GM12878 (cell line): ENCODE data around the gene ALAS2. TPM values are rescaled to one million over a fixed set of nuclear protein-coding genes. Genes with fewer than 3 reads are reported as not detected.

Experiments
- ATAC-seq: fragments of 200-7000 bp; cut with Tn5 transposase; 3 replicates; pipeline ENCODE4 v1.9.1; 2020; ENCODE audit warnings: mild to moderate bottlenecking, moderate library complexity
- BruUV-seq: library from RNA; stranded (reverse); fragments of 400-500 nt; replicated peaks from 2 replicates; lab custom pipeline; 2021; lab: Mats Ljungman, UMichigan
- CTCF ChIA-PET: fragments of 300-600 bp; sonication (Branson Sonifier 250); formaldehyde crosslinking; extraction: SDS; loops from one replicate; lab custom pipeline; 2021; ENCODE audit warnings: inconsistent platforms; lab: Yijun Ruan, JAX
- POLR2A ChIA-PET: fragments of 350-600 bp; formaldehyde crosslinking; extraction: SDS; loops from one replicate; lab custom pipeline; 2021; ENCODE audit warnings: inconsistent platforms; lab: Charles Lee
- RAD21 ChIA-PET: fragments of 300-600 bp; sonication (Branson Sonifier 250); formaldehyde crosslinking; loops from one replicate; lab custom pipeline; 2023; ENCODE audit warnings: antibody characterized with exemption; ENCODE audit not compliant: unreplicated experiment; lab: Charles Lee
- SMC1A ChIA-PET: fragments of 300-600 bp; sonication (Branson Sonifier 250); formaldehyde crosslinking; loops from one replicate; lab custom pipeline; 2023; ENCODE audit not compliant: unreplicated experiment, uncharacterized antibody; lab: Charles Lee
- DNase-seq: peaks from one replicate; pipeline ENCODE4 v3.0.0-alpha.2; 2011; ENCODE audit warnings: low read depth, low spot score
- FAIRE-seq: peaks from 3 replicates; lab custom pipeline; 2011; peaks lifted over from hg19 to GRCh38; lab: Jason Lieb, UNC
- H2AFZ ChIP-seq: 2 replicates; pipeline ENCODE4 v1.6.0; 2011; ENCODE audit warnings: low read depth, low read length, control low read depth; ENCODE audit not compliant: control insufficient read depth
- H3K27ac ChIP-seq: 2 replicates; pipeline ENCODE4 v1.5.1; 2011; ENCODE audit warnings: control low read depth; ENCODE audit not compliant: control insufficient read depth, insufficient read depth
- H3K27me3 ChIP-seq, 2 experiments: replicated peaks in 1 of 2; 2 replicates each; pipeline versions ENCODE4 v1.6.0 to v1.6.1; 2011; ENCODE audit warnings: low read length in 1 of 2; ENCODE audit not compliant: control insufficient read depth in 2 of 2, insufficient read depth in 2 of 2
- H3K36me3 ChIP-seq, 2 experiments: 2 replicates each; pipeline ENCODE4 v1.5.1; 2011; ENCODE audit warnings: low read length in 1 of 2; ENCODE audit not compliant: control insufficient read depth in 2 of 2, insufficient read depth in 2 of 2
- H3K4me1 ChIP-seq: 2 replicates; pipeline ENCODE4 v1.6.1; 2011; ENCODE audit warnings: mild to moderate bottlenecking, low read length, moderate library complexity, mixed read lengths; ENCODE audit not compliant: control insufficient read depth, insufficient read depth
- H3K4me2 ChIP-seq: 2 replicates; pipeline ENCODE4 v1.6.0; 2011; ENCODE audit warnings: control low read depth; ENCODE audit not compliant: control insufficient read depth, insufficient read depth
- H3K4me3 ChIP-seq: fragments of 200-600 bp; sonication (generic); 2 replicates; pipeline ENCODE4 v1.5.1; 2016
- H3K79me2 ChIP-seq: 2 replicates; pipeline ENCODE4 v1.6.0; 2011; ENCODE audit warnings: low read length; ENCODE audit not compliant: control insufficient read depth, insufficient read depth
- H3K9ac ChIP-seq: 2 replicates; pipeline ENCODE4 v1.8.0; 2011; ENCODE audit warnings: low read length, control low read depth, mixed read lengths; ENCODE audit not compliant: control insufficient read depth, insufficient read depth
- H3K9me3 ChIP-seq: replicated peaks from 3 replicates; pipeline ENCODE4 v1.5.1; 2011; ENCODE audit warnings: mild to moderate bottlenecking, low read length; ENCODE audit not compliant: control insufficient read depth, insufficient read depth
- H4K20me1 ChIP-seq: 2 replicates; pipeline ENCODE4 v1.6.0; 2011; ENCODE audit not compliant: control insufficient read depth, insufficient read depth
- CBFB ChIP-seq: IDR thresholded peaks from 2 replicates; pipeline ENCODE4 v1.6.1; 2016; ENCODE audit warnings: antibody characterized with exemption, low read depth
- CHD2 ChIP-seq: IDR thresholded peaks from 2 replicates; pipeline ENCODE4 v1.6.1; 2011; ENCODE audit warnings: low read depth, low read length, improper control_type of control experiment, borderline replicate concordance
- EP300 ChIP-seq, 2 experiments: fragments of 150-350 bp in 1 of 2; IDR thresholded peaks; 2 replicates each; pipeline ENCODE4 v1.6.1; 2011 to 2012; ENCODE audit warnings: low read depth in 2 of 2, low read length in 2 of 2, borderline replicate concordance in 1 of 2, improper control_type of control experiment in 1 of 2, inconsistent platforms in 1 of 2; ENCODE audit not compliant: control insufficient read depth in 1 of 2
- HCFC1 ChIP-seq: fragments of 150-350 bp; IDR thresholded peaks from 2 replicates; pipeline ENCODE4 v1.6.1; 2014; ENCODE audit warnings: low read length
- MEF2A ChIP-seq: IDR thresholded peaks from 2 replicates; pipeline ENCODE4 v1.6.1; 2011; ENCODE audit warnings: low read depth, mild to moderate bottlenecking, low read length, moderate library complexity; ENCODE audit not compliant: insufficient read depth
- MLLT1 ChIP-seq: fragments of 450-650 bp; IDR thresholded peaks from 2 replicates; pipeline ENCODE4 v1.6.1; 2016; ENCODE audit warnings: mild to moderate bottlenecking
- MTA2 ChIP-seq: fragments of 450-650 bp; IDR thresholded peaks from 2 replicates; pipeline ENCODE4 v1.6.1; 2016; ENCODE audit warnings: low read depth, mild to moderate bottlenecking, moderate library complexity
- NFYA ChIP-seq: IDR thresholded peaks from 2 replicates; pipeline ENCODE4 v1.6.1; 2011; ENCODE audit warnings: low read depth, mild to moderate bottlenecking, low read length, improper control_type of control experiment, borderline replicate concordance
- PAX8 ChIP-seq: fragments of 450-650 bp; IDR thresholded peaks from 2 replicates; pipeline ENCODE4 v1.6.1; 2017; ENCODE audit warnings: mild to moderate bottlenecking, moderate library complexity
- POLR2A ChIP-seq: IDR thresholded peaks from 2 replicates; pipeline ENCODE4 v1.6.1; 2011; ENCODE audit warnings: low read depth, mild to moderate bottlenecking, low read length
- RBBP5 ChIP-seq: fragments of 200-600 bp; sonication (generic); conservative IDR thresholded peaks from 2 replicates; pipeline ENCODE4 v1.6.1; 2016
- SMAD5 ChIP-seq: IDR thresholded peaks from 2 replicates; pipeline ENCODE4 v1.6.1; 2016; ENCODE audit warnings: antibody characterized with exemption, low read depth
- ZNF274 ChIP-seq: IDR thresholded peaks from one replicate; pipeline ENCODE4 v1.8.0; 2011; ENCODE audit not compliant: insufficient read length, insufficient read depth
- ZNF687 ChIP-seq: fragments of 450-650 bp; IDR thresholded peaks from 2 replicates; pipeline ENCODE4 v1.6.1; 2017; ENCODE audit warnings: mild to moderate bottlenecking, moderate library complexity
- WGBS: methylation state at CpG from one replicate; pipeline ENCODE4 v1.1.6; 2016; ENCODE audit warnings: low lambda C conversion rate; ENCODE audit not compliant: insufficient replicate concordance, insufficient coverage; ENCODE audit errors: missing lambda C conversion rate; 5-methylcytosine and 5-hydroxymethylcytosine counted together
- in situ Hi-C: fragments of 300-500 bp; cut with MboI; formaldehyde crosslinking; loops from 9 replicates; pipeline ENCODE4 v1.14.3; 2018; ENCODE audit warnings: mixed read lengths
- intact Hi-C: fragments of 100-400 bp; cut with micrococcal nuclease; formaldehyde crosslinking; loops from one replicate; pipeline ENCODE4 v1.14.2; 2022; ENCODE audit not compliant: unreplicated experiment
- polyA plus RNA-seq, 11 experiments: library from polyadenylated mRNA; depleted of rRNA in 4 of 11; unstranded in 6 of 11; stranded (reverse) in 5 of 11; fragments of >200 nt; fragmentation: Nextera tagmentation in 4 of 11; fragmentation: Illumina TruSeq in 1 of 11; extraction: Ambion mirVana in 4 of 11; extraction: Trizol in 1 of 11; gene quantifications; 1 replicate in 1 of 11; 2 replicates in 10 of 11; pipeline versions ENCODE4 v1.2.1 to v1.2.3, GENCODE V29; 2011 to 2016; ENCODE audit warnings: inconsistent platforms in 2 of 11, missing spikeins in 2 of 11, low read depth in 1 of 11
- total RNA-seq, 4 experiments: library from RNA; depleted of rRNA in 3 of 4; stranded (reverse); fragments of >200 nt in 3 of 4; fragmentation: Illumina TruSeq in 1 of 4; extraction: Trizol in 1 of 4; gene quantifications; 2 replicates each; pipeline versions ENCODE4 v1.2.1 to v1.2.3, GENCODE V29; 2013 to 2021
- TF ChIP-seq, protein P1 (sequence below): IDR thresholded peaks from 2 replicates; pipeline ENCODE4 v1.6.1; 2011; ENCODE audit warnings: low read depth, low read length, improper control_type of control experiment, borderline replicate concordance

ALAS2 gene
- total and polyA plus RNA-seq, 10 of the 15 experiments (the other 5 are each of a cell fraction or from before 2014, with no cell fraction given) = not detected

GRCh38 chrX:55004231-55004630 lies 26.5 kb downstream of the ALAS2 start (continued):
- TF ChIP-seq, protein P1, sequence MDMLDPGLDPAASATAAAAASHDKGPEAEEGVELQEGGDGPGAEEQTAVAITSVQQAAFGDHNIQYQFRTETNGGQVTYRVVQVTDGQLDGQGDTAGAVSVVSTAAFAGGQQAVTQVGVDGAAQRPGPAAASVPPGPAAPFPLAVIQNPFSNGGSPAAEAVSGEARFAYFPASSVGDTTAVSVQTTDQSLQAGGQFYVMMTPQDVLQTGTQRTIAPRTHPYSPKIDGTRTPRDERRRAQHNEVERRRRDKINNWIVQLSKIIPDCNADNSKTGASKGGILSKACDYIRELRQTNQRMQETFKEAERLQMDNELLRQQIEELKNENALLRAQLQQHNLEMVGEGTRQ = no peak
- TF ChIP-seq MTA2 (no peak), EP300 (IDR thresholded peaks at IDR 0.05; ENCODE audit: borderline replicate concordance in 1 of 2, control insufficient read depth in 1 of 2, low read depth in 2 of 2, low read length in 2 of 2) (no peak), CHD2 (no peak), ZNF274 (no peak)

- H3K27ac ChIP-seq = peak within 1 kb of the TSS; percentile 95
- FAIRE-seq (peak; percentile 82), ATAC-seq (peak; percentile 95), DNase-seq (peak; percentile 61)
- H3K79me2 ChIP-seq = peaks cover 18% of the 10 kb centered on the region
- RAD21 ChIA-PET = interaction anchor here (1.1 to 1.7 kb wide), 3 partner anchors 342 to 956 kb away, joined by 3 to 7 read pairs (median 4); partner anchors contain the start of gene PHF8
- no peaks in the 10 kb centered on the region; the same call in 1 of the 2 replicates for H3K4me1 ChIP-seq
- SMC1A ChIA-PET = interaction anchor here (0.7 to 2.6 kb wide), 8 partner anchors 10 to 955 kb away, joined by 3 to 9 read pairs (median 3); partner anchors contain the start of gene PHF8
- no peaks in the 10 kb centered on the region for H3K27me3 ChIP-seq
- in situ Hi-C loops = loop anchor here (10.0 kb wide), 1 partner anchor 365 kb away; no protein-coding TSS in a partner anchor
- no peaks in the 10 kb centered on the region for H3K36me3 ChIP-seq
- intact Hi-C loops = loop anchor here (5.0 kb wide), 2 partner anchors 162 to 193 kb away; partner anchors contain the start of gene MAGED2
- CTCF ChIA-PET = interaction anchor here (0.5 to 1.9 kb wide), 6 partner anchors 9 to 1726 kb away, joined by 3 to 9 read pairs (median 4); no protein-coding TSS in a partner anchor
- H2AFZ ChIP-seq = peak within 1 kb of the TSS; percentile 95
- H4K20me1 ChIP-seq = no peaks in the 10 kb centered on the region
- BruUV-seq = TSS peak; percentile 89
- peak within 1 kb of the TSS; percentile 59 for H3K4me3 ChIP-seq
- H3K4me2 ChIP-seq = peak within 1 kb of the TSS; percentile 59
- POLR2A ChIA-PET = interaction anchor here (0.6 to 2.7 kb wide), 8 partner anchors 9 to 1900 kb away, joined by 3 to 18 read pairs (median 4); partner anchors contain the start of gene GNL3L
- WGBS = 37% methylated on average over 55 of the region's 55 CpGs
- no peaks in the 10 kb centered on the region for H3K9me3 ChIP-seq
- peak within 1 kb of the TSS; percentile 85 for H3K9ac ChIP-seq
- TF ChIP-seq ZNF687 (no peak; the same call in 1 of the 2 replicates), POLR2A (peak; percentile 87), PAX8 (no peak), CBFB (peak; percentile 56; the same call in 1 of the 2 replicates), MEF2A (no peak), NFYA (no peak), RBBP5 (no peak), SMAD5 (peak; percentile 85; the same call in 1 of the 2 replicates), HCFC1 (0 out of 2 replicates have a peak, but pooled peaks have one; percentile 13), MLLT1 (no peak)
Measured at GRCh38 chrX:54999717-55000598, 30.8 kb downstream of the ALAS2 start, which contains the start of gene APEX2. APEX2 (plus strand) TSS chrX:55000363; CDS start chrX:55000423, 60 bp downstream.
